Hypothalamus (tissue), 51 donors: ENCODE measurements around the gene LAG3.

ENCODE experiments used
- DNase-seq, 51 donors: peaks; one replicate each; lab custom pipeline; 2025; lab: John Stamatoyannopoulos, UW

Gene LAG3

GRCh38 chr12:6786416-6787094 is 14.2 kb downstream of the LAG3 start:
- DNase-seq: no peak

GRCh38 chr12:6787309-6787708 is 15.0 kb downstream of the LAG3 start:
- DNase-seq: no peak

DNA sequence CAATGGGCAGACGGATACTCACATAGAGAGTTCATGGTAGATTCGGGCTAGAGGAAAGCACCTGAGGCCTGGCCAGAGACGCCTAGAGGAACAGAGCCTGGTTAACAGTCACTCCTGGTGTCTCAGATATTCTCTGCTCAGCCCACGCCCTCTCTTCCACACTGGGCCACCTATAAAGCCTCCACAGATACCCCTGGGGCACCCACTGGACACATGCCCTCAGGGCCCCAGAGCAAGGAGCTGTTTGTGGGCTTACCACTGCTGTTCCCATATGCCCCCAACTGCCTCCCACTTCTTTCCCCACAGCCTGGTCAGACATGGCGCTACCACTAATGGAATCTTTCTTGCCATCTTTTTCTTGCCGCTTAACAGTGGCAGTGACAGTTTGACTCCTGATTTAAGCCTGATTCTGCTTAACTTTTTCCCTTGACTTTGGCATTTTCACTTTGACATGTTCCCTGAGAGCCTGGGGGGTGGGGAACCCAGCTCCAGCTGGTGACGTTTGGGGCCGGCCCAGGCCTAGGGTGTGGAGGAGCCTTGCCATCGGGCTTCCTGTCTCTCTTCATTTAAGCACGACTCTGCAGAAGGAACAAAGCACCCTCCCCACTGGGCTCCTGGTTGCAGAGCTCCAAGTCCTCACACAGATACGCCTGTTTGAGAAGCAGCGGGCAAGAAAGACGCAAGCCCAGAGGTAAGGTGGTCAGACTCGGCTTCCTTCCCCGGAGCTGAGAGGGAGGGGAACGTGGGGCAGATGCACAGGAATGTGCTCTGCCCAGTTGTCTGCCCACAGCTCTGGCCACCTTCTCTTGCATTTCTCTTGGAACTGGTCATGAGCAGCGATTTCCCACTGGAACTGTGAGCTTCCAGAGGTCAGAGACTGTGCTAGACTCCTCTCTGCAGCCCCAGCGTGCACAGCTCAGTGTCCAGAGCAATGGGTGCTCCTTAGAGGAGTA is 16.9 kb downstream of the LAG3 start, which contains the start of gene CD4:
Gene CD4 (plus strand): TSS at position 557 of the 953 bp plus-strand sequence. CDS start 10,611 bp downstream, outside the sequence.
- DNase-seq: peak in 19 of 51 donors; percentile 8 to 45 (median 24)

GRCh38 chr12:6790496-6791150 is 18.3 kb downstream of the LAG3 start:
- no peak for DNase-seq

GRCh38 chr12:6791931-6792520 is 19.7 kb downstream of the LAG3 start:
- DNase-seq: no peak

GRCh38 chr12:6792522-6793201 is 20.3 kb downstream of the LAG3 start:
- DNase-seq: peak in 18 of 51 donors; percentile 7 to 53 (median 22)

DNA sequence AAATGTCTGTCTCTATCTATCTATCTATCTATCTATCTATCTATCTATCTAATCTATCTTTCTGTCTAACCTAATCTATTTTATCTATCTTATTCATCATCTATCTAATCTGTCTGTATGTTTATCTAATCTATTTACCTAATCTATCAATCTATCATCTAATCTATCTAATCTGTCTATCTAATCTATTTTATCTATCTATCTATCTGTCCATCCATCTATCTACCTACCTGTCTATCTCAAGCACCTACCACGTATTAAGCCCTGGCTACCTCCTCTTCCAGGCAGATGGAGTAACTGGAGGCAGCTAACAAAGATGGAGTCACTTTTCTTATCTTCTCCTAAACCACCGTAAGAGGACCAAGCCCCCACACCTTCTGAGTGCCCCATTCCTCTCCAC is 22.8 kb downstream of the LAG3 start:
- DNase-seq: no peak

DNA sequence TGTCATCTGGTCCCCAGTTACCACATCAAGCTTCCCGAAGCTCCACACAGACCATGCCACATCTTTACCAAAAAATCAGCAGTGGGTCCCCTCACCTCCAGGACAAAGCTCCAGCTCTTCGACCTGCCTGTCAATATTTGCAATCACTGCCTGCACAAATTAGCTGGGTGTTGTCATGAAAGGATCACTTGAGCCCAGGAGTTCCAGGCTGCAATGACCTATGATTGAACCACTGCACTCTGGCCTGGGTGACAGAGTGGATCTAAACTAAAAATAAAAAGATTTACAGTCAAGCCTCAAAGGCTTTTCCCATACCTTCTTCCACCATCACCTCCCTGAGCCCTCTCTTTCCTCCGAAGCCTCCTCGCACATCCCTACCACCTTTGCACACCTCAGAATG is 24.3 kb downstream of the LAG3 start:
- no peak for DNase-seq

DNA sequence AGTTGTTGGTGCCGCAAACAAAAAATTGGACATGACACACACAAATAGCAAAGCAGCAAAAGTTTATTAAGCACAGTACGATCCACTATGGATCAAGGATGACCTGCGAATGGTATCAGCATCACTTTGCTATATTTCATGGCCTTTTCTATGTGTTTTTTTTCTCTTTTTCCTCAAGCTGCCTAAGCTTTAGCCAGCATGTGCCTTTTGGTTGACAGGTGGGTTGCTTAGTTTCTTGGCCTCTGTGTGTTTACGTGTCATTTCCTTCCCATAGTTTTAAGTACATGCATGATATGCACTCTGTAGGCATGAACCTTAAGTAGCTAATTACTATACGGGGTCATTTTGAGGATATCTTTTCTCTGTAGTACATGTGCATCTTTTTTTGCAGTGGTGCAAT is 26.8 kb downstream of the LAG3 start:
- DNase-seq: no peak

DNA sequence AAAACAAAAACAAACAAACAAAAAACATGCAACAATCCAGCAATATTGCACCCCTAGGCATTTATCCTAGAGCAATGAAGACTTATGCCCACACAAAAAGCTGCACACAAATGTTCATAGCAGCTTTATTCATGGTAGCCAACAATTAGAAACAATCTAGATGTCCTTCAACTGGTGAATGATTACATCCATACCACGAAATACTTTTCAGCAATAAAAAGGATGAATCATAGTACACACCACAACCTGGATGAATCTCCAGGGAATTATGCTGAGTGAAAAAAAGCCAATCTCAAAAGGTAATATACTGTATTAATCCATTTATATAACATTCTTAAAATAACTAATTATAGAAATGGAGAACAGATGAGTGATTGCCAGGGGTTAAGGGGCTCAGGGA is 34.9 kb downstream of the LAG3 start:
- DNase-seq: no peak

GRCh38 chr12:6809056-6809455 is 36.7 kb downstream of the LAG3 start:
- no peak for DNase-seq

DNA sequence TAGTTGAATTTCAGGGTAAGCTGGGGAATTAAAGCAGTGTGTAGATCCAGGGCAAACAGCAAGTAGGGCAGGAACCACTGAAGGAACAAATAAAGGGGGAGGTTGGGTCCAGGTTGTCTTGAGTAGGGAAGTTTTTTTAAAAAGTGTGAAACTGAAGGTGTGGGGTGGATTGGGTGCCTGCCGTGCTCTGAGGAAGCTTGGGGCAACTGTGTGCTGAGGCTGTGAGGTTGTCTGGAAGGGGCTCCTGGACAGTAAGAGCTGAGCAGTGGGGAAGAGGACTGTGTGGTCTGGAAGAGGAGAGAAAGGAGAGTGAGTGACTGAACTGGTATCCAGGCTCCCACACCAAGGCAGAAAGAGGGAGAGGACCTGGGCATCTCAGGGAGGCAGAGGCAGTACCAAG is 38.4 kb downstream of the LAG3 start:
- DNase-seq: no peak

DNA sequence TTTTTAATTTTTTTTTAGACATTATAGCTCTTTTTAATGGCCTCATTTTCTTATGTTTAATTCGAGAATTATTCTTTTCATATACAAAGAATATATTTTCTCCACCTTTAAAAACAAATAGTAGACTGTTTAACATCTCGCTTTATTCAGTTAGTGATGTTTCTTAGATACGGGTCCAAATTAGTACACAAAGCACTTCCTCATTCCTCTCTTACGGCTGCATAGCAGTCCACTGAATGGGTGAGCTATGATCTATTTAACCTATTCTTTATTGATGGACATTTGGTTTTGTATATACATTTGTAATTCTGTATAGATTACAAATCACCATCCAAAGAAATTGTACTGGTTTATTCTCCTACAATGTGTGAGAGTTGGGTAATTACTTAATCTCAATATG is 41.0 kb downstream of the LAG3 start:
- no peak for DNase-seq

GRCh38 chr12:6816598-6816997 is 44.3 kb downstream of the LAG3 start:
- no peak for DNase-seq

- no peak for DNase-seq
These were observed 44.8 kb downstream of the LAG3 start for GRCh38 chr12:6817098-6817497.

DNA sequence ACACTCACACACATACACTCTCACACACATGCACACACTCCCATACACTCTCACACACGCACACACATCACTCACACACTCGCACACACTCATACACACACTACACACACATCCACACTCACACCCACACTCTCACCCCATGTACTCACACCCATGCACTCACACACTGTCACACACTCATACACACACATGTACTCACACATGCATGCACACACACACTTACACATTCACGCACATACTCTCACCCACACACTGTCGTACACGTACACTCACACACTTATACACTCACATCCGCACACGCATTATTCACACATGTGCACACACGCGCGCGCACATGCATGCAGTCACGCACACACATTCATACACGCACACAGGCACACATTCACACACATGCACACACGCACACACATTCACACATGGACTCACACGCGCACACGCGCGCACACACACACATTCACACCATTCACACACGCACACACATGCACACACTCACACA is 45.4 kb downstream of the LAG3 start:
- DNase-seq: no peak

DNA sequence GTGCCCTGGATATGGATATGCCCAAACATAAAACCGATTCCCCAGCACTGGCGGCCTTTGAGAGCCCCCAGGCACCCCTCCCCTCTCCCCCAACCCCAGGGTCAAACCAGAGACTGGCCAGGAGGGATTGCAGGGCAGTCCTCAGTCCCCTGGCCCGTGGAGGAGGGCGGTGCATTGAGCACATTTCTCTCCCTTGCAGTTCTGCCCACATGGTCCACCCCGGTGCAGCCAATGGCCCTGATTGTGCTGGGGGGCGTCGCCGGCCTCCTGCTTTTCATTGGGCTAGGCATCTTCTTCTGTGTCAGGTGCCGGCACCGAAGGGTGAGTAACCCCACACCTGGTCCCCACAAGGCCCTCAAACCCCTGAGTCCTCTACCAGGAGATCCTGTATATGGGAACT is 45.9 kb downstream of the LAG3 start:
- no peak for DNase-seq

DNA sequence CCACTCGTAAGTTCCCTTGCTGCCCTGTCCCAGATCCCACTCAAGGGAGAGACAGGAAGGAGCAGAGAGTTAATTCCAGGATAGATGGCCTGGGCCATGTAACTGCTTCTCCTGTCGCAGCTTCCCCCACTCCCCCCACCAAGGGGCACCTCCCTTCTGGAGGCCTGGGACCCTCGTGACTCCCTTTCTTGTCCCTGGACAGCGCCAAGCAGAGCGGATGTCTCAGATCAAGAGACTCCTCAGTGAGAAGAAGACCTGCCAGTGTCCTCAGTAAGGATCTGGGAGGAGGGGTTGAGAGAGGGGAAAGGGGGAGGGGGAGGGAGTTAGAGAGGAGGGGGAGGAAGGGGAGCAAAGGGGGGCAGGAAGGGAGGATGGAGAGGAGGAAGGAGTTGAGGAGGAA is 46.3 kb downstream of the LAG3 start:
- no peak for DNase-seq

DNA sequence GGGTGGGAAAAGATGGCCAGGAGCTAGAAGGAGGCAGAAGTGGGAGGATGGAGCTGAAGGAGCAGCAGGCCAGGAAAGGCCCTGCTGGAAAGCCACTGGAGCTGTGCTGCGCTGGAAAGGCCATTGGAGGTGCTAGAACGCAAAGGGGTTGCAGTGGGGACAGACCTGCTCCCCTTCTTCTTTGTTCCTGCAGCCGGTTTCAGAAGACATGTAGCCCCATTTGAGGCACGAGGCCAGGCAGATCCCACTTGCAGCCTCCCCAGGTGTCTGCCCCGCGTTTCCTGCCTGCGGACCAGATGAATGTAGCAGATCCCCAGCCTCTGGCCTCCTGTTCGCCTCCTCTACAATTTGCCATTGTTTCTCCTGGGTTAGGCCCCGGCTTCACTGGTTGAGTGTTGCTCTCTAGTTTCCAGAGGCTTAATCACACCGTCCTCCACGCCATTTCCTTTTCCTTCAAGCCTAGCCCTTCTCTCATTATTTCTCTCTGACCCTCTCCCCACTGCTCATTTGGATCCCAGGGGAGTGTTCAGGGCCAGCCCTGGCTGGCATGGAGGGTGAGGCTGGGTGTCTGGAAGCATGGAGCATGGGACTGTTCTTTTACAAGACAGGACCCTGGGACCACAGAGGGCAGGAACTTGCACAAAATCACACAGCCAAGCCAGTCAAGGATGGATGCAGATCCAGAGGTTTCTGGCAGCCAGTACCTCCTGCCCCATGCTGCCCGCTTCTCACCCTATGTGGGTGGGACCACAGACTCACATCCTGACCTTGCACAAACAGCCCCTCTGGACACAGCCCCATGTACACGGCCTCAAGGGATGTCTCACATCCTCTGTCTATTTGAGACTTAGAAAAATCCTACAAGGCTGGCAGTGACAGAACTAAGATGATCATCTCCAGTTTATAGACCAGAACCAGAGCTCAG is 47.0 kb downstream of the LAG3 start:
- DNase-seq: no peak
